ENCODE data around the gene ASAP2.

The ASAP2 gene

DNA sequence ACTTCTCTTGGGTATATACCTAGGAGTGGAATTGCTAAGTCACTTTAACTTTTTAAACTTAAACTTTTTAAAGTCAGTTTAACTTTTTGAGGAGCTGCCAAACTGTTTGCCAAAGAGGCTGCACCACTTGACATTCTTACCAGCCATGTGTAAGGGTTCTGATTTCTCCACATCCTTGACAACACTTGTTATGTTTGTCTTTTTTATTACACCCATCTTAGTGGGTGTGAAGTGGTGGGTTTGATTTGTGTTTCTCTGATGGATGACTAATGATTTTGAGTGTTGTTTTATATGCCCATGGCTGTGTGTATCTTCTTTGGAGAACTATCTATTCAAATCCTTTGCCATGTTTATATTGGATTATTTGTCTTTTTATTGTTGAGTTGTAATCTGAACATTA, 13.6 kb downstream of the ASAP2 start:
- no peak overlapping the region for H3K4me3 ChIP-seq (ENCODE audit: low read depth, low read length)
- TF ChIP-seq, protein P1, sequence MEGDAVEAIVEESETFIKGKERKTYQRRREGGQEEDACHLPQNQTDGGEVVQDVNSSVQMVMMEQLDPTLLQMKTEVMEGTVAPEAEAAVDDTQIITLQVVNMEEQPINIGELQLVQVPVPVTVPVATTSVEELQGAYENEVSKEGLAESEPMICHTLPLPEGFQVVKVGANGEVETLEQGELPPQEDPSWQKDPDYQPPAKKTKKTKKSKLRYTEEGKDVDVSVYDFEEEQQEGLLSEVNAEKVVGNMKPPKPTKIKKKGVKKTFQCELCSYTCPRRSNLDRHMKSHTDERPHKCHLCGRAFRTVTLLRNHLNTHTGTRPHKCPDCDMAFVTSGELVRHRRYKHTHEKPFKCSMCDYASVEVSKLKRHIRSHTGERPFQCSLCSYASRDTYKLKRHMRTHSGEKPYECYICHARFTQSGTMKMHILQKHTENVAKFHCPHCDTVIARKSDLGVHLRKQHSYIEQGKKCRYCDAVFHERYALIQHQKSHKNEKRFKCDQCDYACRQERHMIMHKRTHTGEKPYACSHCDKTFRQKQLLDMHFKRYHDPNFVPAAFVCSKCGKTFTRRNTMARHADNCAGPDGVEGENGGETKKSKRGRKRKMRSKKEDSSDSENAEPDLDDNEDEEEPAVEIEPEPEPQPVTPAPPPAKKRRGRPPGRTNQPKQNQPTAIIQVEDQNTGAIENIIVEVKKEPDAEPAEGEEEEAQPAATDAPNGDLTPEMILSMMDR (IDR thresholded peaks at IDR 0.05; ENCODE audit: low read depth, low read length), result no peak

DNA sequence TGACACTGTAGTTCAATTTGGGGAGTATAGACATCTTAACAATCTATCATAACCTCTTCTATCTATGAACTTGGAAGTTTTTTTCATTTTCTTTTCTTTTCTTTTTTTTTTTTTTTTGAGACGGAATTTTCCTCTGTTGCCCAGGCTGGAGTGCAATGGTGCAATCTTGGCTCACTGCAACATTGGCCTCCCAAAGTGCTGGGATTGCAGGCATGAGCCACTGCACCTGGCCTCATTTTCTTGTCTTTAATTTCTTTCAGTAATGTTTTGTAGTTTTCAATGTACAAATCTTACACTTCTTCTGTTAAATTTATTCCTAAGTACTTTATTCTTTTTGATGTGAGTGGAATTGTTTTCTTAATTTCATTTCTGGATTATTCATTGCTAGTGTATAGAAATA, 14.6 kb downstream of the ASAP2 start:
- no peak overlapping the region for H3K4me3 ChIP-seq (ENCODE audit: low read depth, low read length)
- TF ChIP-seq, protein P1 (IDR thresholded peaks at IDR 0.05; ENCODE audit: low read depth, low read length), result no peak

DNA sequence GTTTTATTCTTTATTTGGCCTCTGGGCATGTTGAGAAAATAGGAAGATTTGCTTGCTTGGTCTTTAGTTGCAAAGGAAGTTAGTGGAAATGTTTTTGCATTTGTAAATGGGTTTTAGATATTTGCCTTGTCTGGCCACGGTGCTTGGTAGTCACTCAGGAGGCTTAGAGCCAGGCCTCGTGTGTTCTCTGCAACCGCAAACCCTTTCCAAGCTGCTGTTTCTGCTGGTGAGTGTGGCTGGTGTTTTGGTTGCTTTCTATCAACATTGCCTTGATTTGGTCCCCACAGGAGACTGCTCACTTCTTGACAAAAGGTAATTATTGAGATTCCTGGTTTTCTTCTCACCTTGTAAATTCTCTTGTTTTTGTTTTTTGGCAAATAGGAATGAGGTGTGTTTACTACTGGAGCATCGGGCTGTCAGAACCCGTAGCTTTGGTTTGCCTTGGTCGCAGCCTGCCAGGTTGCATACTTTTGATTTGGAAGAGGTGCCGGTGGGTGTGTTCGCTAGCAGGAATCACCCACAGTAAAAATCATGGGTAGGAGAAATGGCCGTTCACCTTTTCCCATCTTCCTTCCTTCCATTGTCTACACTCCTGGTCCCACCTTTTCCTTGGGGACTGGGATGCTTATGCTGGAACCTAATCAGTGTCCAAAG, 15.8 kb downstream of the ASAP2 start:
- H3K4me3 ChIP-seq (ENCODE audit: low read depth, low read length), result no peak overlapping the region
- TF ChIP-seq, protein P1 (IDR thresholded peaks at IDR 0.05; ENCODE audit: low read depth, low read length), result no peak

DNA sequence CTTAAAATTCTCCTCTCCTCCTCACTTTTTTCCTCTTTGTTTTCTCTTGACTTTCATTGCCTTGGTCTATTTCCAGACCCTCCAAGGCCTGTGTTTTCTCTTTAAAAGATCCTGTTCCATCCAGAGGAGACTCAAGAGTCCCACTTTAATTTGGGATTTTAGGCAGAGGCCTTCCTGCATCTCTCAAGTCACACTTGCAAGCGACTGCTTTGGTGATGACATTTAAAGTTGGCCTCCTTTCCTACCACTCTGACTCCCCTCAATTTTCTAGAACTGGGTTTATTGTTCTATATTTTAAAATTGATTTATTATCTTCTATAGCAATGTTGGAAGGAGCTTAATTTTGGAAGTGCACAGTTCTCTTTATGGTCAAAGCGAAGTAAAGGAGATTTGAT, 16.3 kb downstream of the ASAP2 start:
- no peak overlapping the region for H3K4me3 ChIP-seq (ENCODE audit: low read depth, low read length)
- TF ChIP-seq, protein P1 (IDR thresholded peaks at IDR 0.05; ENCODE audit: low read depth, low read length), result no peak

DNA sequence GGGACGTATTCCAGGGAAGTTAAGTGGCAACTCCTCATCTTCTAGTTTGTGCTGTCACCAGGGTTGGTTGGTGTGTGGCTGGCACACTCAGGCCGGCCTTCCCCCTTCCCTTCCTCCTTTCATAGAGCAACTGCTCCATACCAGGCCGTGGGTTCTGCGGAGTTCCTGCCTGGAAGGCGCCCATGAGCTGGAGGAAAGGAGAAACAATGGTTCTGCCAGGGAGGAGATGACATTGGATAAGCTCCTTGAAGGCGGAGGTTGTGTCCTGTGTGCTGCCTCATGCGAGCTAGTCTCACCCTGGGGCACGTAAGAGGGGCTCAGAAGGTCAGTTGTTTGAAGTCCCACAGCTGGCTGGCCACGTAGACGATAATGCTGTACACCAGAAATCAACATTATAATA, 19.2 kb downstream of the ASAP2 start:
- no peak overlapping the region for H3K4me3 ChIP-seq (ENCODE audit: low read depth, low read length)
- TF ChIP-seq, protein P1 (IDR thresholded peaks at IDR 0.05; ENCODE audit: low read depth, low read length), result no peak

DNA sequence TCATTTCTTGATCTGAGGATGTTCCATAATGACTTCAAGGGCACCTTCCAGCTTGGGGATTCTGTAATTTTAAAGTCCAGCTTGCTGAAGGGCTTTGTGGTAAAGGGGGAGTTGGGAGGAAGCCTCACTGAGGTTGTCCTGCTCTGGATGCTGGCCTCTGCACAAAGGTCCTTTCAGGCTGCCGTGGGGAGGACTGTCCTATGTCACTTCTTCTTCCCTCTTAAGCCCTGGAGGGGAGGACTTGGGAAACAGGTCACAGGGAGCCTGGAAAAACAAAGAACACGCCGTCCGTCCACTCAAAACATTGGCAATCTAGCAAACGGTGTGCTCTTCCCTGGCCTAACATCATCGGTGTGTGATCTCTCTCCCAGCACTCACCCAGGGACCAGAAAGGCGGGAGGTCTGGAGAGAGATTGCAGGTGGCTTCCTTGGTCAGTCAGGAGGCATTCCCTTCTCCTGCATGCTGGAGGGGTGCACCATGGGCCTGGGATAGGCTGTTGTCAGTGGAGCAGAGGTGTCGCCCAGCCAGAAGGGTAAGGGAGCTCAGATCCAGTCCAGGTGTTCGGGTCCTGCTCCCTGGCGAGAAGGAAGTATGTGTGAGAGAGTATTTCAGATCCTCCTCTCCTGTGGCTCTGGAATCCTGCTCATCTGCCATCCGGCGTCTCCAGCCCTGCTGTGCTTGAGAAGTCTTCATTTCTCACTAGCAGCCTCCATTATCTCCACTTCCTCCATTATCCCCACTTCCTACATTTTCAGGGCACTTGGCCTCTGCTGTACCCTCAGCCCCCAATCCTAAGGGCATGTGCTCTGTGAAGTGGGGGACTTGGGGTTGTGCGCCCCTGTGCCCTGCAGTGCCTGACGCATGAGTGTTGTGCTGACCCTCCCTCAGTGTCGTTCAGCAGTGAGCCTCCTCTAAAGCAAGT, 20.1 kb downstream of the ASAP2 start:
- H3K4me3 ChIP-seq (ENCODE audit: low read depth, low read length), result no peak overlapping the region
- TF ChIP-seq, protein P1 (IDR thresholded peaks at IDR 0.05; ENCODE audit: low read depth, low read length), result no peak

Measured in WI38 (cell line).